Loucy (cell line): Measurements from ENCODE around the gene FGD3.

ENCODE experiments used
- CTCF ChIP-seq: fragments of 200-600 bp; sonication (generic); conservative IDR thresholded peaks from 2 replicates; pipeline ENCODE4 v1.5.1; 2014; ENCODE audit warnings: mild to moderate bottlenecking, antibody characterized with exemption, low read length
- EZH2phosphoT487 ChIP-seq: fragments of 200-600 bp; IDR thresholded peaks from 2 replicates; pipeline ENCODE4 v1.6.1; 2018; ENCODE audit warnings: antibody characterized with exemption, mild to moderate bottlenecking, moderate library complexity, borderline replicate concordance

GRCh38 chr9:92988215-92988768 is 41.0 kb downstream of the FGD3 start:
- no peak for TF ChIP-seq CTCF
- TF ChIP-seq EZH2phosphoT487 = no peak
